ENCODE data around the gene CLSTN3.

CLSTN3 gene

DNA sequence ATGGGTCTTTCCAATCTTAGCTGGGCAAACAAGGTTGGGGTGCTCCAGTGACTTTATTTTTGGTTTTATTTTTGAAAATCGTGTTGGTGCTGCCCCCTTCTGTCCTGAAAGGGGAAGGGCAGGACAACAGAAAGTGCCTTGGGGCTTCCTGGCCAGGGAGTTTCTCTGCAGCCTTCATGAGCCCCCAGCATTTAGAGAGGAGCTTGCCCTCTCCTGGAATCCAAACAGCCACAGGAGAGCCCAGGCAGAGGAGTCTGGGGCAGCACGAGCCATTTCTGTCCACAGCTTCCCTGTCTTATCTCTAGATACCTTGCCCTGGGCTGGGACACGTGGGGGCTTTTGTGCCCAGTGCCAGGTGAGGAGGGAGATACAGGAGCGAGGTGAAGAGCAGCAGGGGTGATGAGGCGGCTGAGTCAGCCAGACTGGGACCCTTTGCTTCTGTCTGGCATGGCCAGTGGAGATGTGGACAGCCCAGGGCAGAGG, 16.7 kb upstream of the CLSTN3 start:
- no peak overlapping the region for H3K27ac ChIP-seq (ENCODE audit: low read depth in 2 of 2, low read length in 2 of 2)
- no peak overlapping the region for H3K9ac ChIP-seq (ENCODE audit: low read depth in 1 of 2, low read length in 2 of 2)
- H3K9me3 ChIP-seq (ENCODE audit: control insufficient read depth in 2 of 2, low read length in 2 of 2), result no peaks in the 10 kb centered on the region

DNA sequence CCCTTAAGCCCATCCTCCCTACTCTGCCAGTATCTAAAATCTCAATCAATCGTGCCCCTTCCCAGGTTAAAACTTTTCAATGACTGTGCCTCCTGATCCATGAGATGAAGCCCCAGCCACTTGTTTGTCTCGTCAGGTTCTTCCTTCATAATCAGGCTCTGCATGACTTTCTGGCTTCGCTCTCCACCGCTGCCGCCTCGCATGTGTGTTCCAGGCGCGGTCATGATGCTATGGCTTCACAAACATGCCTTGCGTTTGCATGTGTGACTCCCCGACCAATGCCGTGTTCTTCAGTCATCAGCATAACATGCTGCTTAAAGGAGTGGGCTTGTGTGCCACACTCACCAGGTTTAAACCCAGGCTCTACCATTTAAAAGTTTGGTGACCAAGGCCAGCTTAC, 16.2 kb upstream of the CLSTN3 start:
- Histone ChIP-seq H3K36me3 (ENCODE audit: control insufficient read depth in 2 of 2, insufficient read depth in 2 of 2, low read length in 2 of 2) (peaks cover 0 to 4% of the 10 kb centered on the region in 2 donors), H3K27me3 (ENCODE audit: control insufficient read depth in 2 of 2, insufficient read depth in 2 of 2, low read length in 2 of 2) (no peaks in the 10 kb centered on the region), H3K9ac (ENCODE audit: low read depth in 1 of 2, low read length in 2 of 2) (no peak overlapping the region), H3K9me3 (ENCODE audit: control insufficient read depth in 2 of 2, low read length in 2 of 2) (no peaks in the 10 kb centered on the region), H3K4me1 (ENCODE audit: control insufficient read depth in 2 of 2, insufficient read depth in 2 of 2, low read length in 2 of 2) (peaks cover 6% of the 10 kb centered on the region in 2 donors), H3K4me3 (ENCODE audit: low read length in 2 of 2) (no peak overlapping the region), H3K27ac (ENCODE audit: low read depth in 2 of 2, low read length in 2 of 2) (no peak overlapping the region)

More for the DNA sequence above, 16.7 kb upstream of the CLSTN3 start:
- Histone ChIP-seq H3K4me3 (ENCODE audit: low read length in 2 of 2) (no peak overlapping the region), H3K4me1 (ENCODE audit: control insufficient read depth in 2 of 2, insufficient read depth in 2 of 2, low read length in 2 of 2) (peaks cover 6 to 8% of the 10 kb centered on the region in 2 donors), H3K27me3 (ENCODE audit: control insufficient read depth in 2 of 2, insufficient read depth in 2 of 2, low read length in 2 of 2) (no peaks in the 10 kb centered on the region), H3K36me3 (ENCODE audit: control insufficient read depth in 2 of 2, insufficient read depth in 2 of 2, low read length in 2 of 2) (peaks cover 0 to 4% of the 10 kb centered on the region in 2 donors)

DNA sequence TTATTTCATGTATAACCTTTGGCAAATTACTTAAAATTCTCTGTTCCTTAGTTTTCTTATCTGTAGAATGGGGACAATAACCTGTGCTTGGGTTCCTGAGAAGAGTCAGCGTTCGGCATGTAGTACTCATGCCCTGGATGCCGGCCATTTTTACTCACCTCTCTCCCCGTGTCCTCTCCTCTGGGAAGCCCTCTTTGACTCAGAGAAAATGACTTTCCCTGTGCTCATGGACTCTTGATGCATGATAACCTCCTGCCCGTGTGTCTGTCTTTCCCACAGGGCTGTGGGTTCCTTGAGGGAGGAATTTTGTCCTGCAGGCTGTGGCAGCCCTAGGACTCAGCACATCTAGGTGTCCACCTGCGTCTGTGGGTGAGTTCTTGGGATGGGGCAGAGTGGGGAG, 15.3 kb upstream of the CLSTN3 start:
- H3K9me3 ChIP-seq (ENCODE audit: control insufficient read depth in 2 of 2, low read length in 2 of 2), result no peaks in the 10 kb centered on the region
- no peak overlapping the region for H3K4me3 ChIP-seq (ENCODE audit: low read length in 2 of 2)
- no peaks in the 10 kb centered on the region for H3K4me1 ChIP-seq (ENCODE audit: control insufficient read depth in 2 of 2, insufficient read depth in 2 of 2, low read length in 2 of 2)
- H3K27me3 ChIP-seq (ENCODE audit: control insufficient read depth in 2 of 2, insufficient read depth in 2 of 2, low read length in 2 of 2), result no peaks in the 10 kb centered on the region
- no peak overlapping the region for H3K27ac ChIP-seq (ENCODE audit: low read depth in 2 of 2, low read length in 2 of 2)
- no peak overlapping the region for H3K9ac ChIP-seq (ENCODE audit: low read depth in 1 of 2, low read length in 2 of 2)
- H3K36me3 ChIP-seq (ENCODE audit: control insufficient read depth in 2 of 2, insufficient read depth in 2 of 2, low read length in 2 of 2), result peaks cover 0 to 4% of the 10 kb centered on the region in 2 donors

DNA sequence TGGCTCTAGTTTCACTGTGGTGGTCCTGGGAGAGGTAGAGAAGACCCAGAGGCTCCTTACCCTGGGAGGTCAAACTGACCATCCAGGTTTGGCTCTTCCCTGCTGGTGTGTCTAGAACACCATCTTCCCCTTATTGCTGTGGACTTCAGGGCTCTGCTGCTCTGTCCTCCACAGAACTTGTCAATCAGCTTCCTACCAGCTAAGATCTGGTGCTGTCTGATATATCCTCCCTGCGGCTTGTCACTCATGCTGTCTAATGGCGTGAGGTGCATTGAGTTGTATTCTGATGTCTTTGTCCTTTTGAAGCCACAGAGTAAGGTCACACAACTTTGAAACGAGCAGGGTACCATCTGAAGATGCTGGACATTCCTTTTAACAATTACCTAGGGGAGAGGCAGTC, 14.0 kb upstream of the CLSTN3 start:
- H3K4me1 ChIP-seq (ENCODE audit: control insufficient read depth in 2 of 2, insufficient read depth in 2 of 2, low read length in 2 of 2), result no peaks in the 10 kb centered on the region
- H3K9ac ChIP-seq (ENCODE audit: low read depth in 1 of 2, low read length in 2 of 2), result no peak overlapping the region
- H3K9me3 ChIP-seq (ENCODE audit: control insufficient read depth in 2 of 2, low read length in 2 of 2), result no peaks in the 10 kb centered on the region
- H3K36me3 ChIP-seq (ENCODE audit: control insufficient read depth in 2 of 2, insufficient read depth in 2 of 2, low read length in 2 of 2), result peaks cover 0 to 4% of the 10 kb centered on the region in 2 donors
- no peak overlapping the region for H3K4me3 ChIP-seq (ENCODE audit: low read length in 2 of 2)
- H3K27me3 ChIP-seq (ENCODE audit: control insufficient read depth in 2 of 2, insufficient read depth in 2 of 2, low read length in 2 of 2), result no peaks in the 10 kb centered on the region
- no peak overlapping the region for H3K27ac ChIP-seq (ENCODE audit: low read depth in 2 of 2, low read length in 2 of 2)

DNA sequence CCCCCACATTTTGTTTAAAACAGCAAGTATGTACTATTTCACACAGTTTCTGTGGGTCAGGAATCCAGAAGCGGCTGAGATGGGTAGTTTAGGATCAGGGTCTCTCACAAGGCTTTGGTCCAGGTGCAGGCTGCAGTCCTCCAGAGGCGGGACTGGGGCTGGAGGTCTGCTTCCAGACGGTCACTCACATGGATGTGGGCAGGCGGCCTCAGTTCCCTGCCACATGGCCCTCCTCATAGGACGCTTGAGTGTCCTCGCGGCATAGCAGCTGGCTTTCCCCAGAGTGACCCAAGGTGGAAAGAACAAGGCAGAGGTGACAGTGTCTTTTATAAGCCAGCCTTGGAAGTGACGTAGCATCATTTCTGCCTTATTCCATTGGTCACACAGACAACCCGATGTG, 13.3 kb upstream of the CLSTN3 start:
- no peaks in the 10 kb centered on the region for H3K27me3 ChIP-seq (ENCODE audit: control insufficient read depth in 2 of 2, insufficient read depth in 2 of 2, low read length in 2 of 2)
- no peak overlapping the region for H3K27ac ChIP-seq (ENCODE audit: low read depth in 2 of 2, low read length in 2 of 2)
- peaks cover 0 to under 1% of the 10 kb centered on the region in 2 donors for H3K4me1 ChIP-seq (ENCODE audit: control insufficient read depth in 2 of 2, insufficient read depth in 2 of 2, low read length in 2 of 2)
- H3K36me3 ChIP-seq (ENCODE audit: control insufficient read depth in 2 of 2, insufficient read depth in 2 of 2, low read length in 2 of 2), result peaks cover 0 to 4% of the 10 kb centered on the region in 2 donors
- H3K9me3 ChIP-seq (ENCODE audit: control insufficient read depth in 2 of 2, low read length in 2 of 2), result no peaks in the 10 kb centered on the region
- no peak overlapping the region for H3K4me3 ChIP-seq (ENCODE audit: low read length in 2 of 2)
- H3K9ac ChIP-seq (ENCODE audit: low read depth in 1 of 2, low read length in 2 of 2), result no peak overlapping the region

DNA sequence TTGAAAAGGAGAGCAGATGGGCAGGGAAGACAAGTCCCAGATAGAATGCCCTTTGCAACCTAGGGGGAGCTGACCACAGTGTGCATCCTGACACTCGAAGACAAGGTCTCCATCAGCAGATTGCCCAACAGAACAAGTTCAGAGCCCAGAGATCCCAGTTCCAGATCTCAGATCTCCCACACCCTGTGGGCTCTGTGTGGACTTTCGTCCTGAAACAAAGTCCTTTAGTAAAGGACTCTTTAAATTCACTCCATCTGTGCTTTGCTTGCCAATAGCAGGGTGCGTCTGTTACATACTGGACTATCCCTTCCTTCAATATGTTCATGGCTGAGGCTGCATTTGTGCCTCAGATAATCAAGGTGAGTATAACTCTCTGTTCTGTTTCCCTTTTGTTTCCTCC, 12.5 kb upstream of the CLSTN3 start:
- no peak overlapping the region for H3K4me3 ChIP-seq (ENCODE audit: low read length in 2 of 2)
- no peaks in the 10 kb centered on the region for H3K27me3 ChIP-seq (ENCODE audit: control insufficient read depth in 2 of 2, insufficient read depth in 2 of 2, low read length in 2 of 2)
- no peaks in the 10 kb centered on the region for H3K9me3 ChIP-seq (ENCODE audit: control insufficient read depth in 2 of 2, low read length in 2 of 2)
- H3K27ac ChIP-seq (ENCODE audit: low read depth in 2 of 2, low read length in 2 of 2), result no peak overlapping the region
- peaks cover 0 to 4% of the 10 kb centered on the region in 2 donors for H3K36me3 ChIP-seq (ENCODE audit: control insufficient read depth in 2 of 2, insufficient read depth in 2 of 2, low read length in 2 of 2)
- no peak overlapping the region for H3K9ac ChIP-seq (ENCODE audit: low read depth in 1 of 2, low read length in 2 of 2)
- H3K4me1 ChIP-seq (ENCODE audit: control insufficient read depth in 2 of 2, insufficient read depth in 2 of 2, low read length in 2 of 2), result peaks cover 0 to 2% of the 10 kb centered on the region in 2 donors

DNA sequence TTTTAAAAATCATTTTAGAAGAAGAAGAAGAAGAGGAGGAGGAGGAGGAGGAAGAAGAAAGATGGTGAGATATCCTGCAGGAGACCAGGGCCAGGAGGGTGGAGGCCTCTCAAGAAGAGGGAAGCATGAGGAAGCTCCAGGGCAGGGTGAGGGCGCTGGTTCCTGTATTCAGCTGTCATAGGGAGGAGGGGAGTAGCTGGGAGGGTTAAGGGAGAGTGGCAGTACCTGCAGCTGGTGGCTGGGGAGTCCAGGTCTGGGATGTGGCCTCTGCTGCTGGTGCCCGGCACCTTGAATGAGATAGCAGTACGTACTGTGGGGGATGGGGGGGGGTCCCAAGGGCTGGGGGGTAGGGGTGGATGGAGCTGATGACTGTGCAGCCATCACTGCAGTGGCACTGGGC, 11.3 kb upstream of the CLSTN3 start:
- Histone ChIP-seq H3K4me1 (ENCODE audit: control insufficient read depth in 2 of 2, insufficient read depth in 2 of 2, low read length in 2 of 2) (peaks cover 0 to 2% of the 10 kb centered on the region in 2 donors), H3K27ac (ENCODE audit: low read depth in 2 of 2, low read length in 2 of 2) (no peak overlapping the region), H3K9me3 (ENCODE audit: control insufficient read depth in 2 of 2, low read length in 2 of 2) (no peaks in the 10 kb centered on the region), H3K27me3 (ENCODE audit: control insufficient read depth in 2 of 2, insufficient read depth in 2 of 2, low read length in 2 of 2) (no peaks in the 10 kb centered on the region), H3K9ac (ENCODE audit: low read depth in 1 of 2, low read length in 2 of 2) (no peak overlapping the region), H3K4me3 (ENCODE audit: low read length in 2 of 2) (no peak overlapping the region), H3K36me3 (ENCODE audit: control insufficient read depth in 2 of 2, insufficient read depth in 2 of 2, low read length in 2 of 2) (peaks cover 0 to 4% of the 10 kb centered on the region in 2 donors)

DNA sequence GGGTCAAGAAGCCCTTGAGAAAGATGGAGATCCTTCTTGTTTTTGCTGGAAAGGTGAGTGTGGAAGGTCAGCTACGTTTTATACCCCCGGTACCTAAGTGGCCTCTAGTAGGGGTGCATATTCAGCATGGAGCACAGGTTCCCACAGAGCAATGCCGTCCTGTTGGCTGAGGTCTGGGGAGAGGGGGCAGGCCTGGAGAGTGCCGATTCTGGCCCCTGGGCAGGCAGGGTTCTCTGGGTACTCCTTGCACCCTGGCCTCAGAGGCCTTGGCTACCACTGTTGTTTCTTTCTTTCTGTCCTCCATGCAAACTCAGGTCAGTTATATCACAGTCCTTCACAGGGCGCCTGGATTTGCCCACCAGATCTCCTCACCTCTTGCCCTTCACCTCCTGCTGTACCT, 10.0 kb upstream of the CLSTN3 start:
- H3K36me3 ChIP-seq (ENCODE audit: control insufficient read depth in 2 of 2, insufficient read depth in 2 of 2, low read length in 2 of 2), result peaks cover 0 to 4% of the 10 kb centered on the region in 2 donors
- no peak overlapping the region for H3K9ac ChIP-seq (ENCODE audit: low read depth in 1 of 2, low read length in 2 of 2)
- no peak overlapping the region for H3K27ac ChIP-seq (ENCODE audit: low read depth in 2 of 2, low read length in 2 of 2)
- H3K27me3 ChIP-seq (ENCODE audit: control insufficient read depth in 2 of 2, insufficient read depth in 2 of 2, low read length in 2 of 2), result no peaks in the 10 kb centered on the region
- H3K9me3 ChIP-seq (ENCODE audit: control insufficient read depth in 2 of 2, low read length in 2 of 2), result no peaks in the 10 kb centered on the region
- H3K4me1 ChIP-seq (ENCODE audit: control insufficient read depth in 2 of 2, insufficient read depth in 2 of 2, low read length in 2 of 2), result peaks cover 0 to 2% of the 10 kb centered on the region in 2 donors
- no peak overlapping the region for H3K4me3 ChIP-seq (ENCODE audit: low read length in 2 of 2)

DNA sequence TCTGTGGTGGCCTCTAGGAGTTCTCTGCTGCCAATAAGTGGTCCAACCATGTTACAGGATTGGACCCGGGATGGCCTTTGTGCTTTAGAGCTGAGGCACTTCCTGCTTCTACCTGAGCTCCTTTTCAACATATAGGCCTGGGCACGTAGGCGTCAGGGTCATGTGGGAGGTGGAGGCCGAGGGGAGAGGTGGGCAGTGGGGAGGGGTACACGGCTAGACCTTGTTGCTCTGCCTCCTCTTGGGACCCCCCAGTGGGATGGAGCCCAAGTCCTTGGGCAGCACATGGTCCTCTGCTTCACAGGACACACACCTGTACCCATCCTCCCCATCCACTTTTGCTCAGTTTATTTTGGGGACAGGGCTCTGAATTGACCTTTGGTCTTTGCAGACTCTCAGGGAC, 8.8 kb upstream of the CLSTN3 start:
- H3K9me3 ChIP-seq (ENCODE audit: control insufficient read depth in 2 of 2, low read length in 2 of 2), result no peaks in the 10 kb centered on the region
- H3K27ac ChIP-seq (ENCODE audit: low read depth in 2 of 2, low read length in 2 of 2), result no peak overlapping the region
- peaks cover 0 to 2% of the 10 kb centered on the region in 2 donors for H3K4me1 ChIP-seq (ENCODE audit: control insufficient read depth in 2 of 2, insufficient read depth in 2 of 2, low read length in 2 of 2)
- H3K27me3 ChIP-seq (ENCODE audit: control insufficient read depth in 2 of 2, insufficient read depth in 2 of 2, low read length in 2 of 2), result no peaks in the 10 kb centered on the region
- peaks cover 0 to 2% of the 10 kb centered on the region in 2 donors for H3K36me3 ChIP-seq (ENCODE audit: control insufficient read depth in 2 of 2, insufficient read depth in 2 of 2, low read length in 2 of 2)
- H3K9ac ChIP-seq (ENCODE audit: low read depth in 1 of 2, low read length in 2 of 2), result no peak overlapping the region
- H3K4me3 ChIP-seq (ENCODE audit: low read length in 2 of 2), result no peak overlapping the region

DNA sequence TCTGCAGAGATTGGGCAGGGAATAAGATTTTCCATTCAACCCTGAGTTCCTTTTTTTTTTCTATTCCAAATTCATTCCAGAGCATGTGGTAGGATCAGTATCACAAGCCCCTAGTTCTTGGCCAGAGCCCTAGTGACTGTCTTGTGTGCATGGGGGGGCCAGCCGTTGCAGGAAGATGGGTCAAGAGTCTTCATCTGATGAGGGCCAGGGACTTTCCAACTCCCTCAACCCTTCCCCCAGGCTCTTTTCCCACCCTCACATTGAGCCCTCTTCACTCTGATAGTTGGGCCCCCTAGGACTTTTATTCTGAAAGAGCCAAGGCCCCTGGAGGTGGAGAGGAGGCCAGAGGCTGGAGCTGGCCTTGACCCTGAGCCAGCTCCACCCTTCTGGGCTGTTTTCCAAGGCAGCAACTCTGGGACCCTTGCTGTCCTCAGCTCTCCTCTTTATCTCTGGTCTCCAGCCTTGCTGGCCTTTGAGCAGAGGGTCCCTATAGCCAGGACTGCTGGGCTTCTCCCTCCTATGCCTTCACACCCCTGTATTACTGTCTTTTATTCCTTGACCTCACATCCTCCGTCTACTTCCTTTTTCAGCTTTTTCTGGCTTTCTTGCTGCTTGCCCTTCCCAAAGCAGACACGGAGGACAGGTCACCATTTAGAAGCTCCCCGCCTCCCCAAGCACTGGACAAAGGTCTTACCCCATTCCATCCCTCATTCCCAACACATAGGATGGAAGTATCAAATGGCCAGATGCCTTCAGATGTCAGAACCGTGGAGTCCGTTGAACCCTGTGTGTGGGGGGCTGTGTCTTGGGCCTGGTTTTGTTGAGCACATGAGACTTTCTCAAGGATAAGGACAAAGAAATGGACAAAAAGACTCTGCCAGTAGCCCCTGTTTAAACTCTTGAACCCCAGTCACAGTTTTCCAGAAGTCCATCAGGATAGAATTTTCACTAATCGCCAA, 7.1 kb upstream of the CLSTN3 start:
- Histone ChIP-seq H3K27ac (ENCODE audit: low read depth in 2 of 2, low read length in 2 of 2) (peak overlapping the region in 1 of 2 donors; percentile 7), H3K36me3 (ENCODE audit: control insufficient read depth in 2 of 2, insufficient read depth in 2 of 2, low read length in 2 of 2) (no peaks in the 10 kb centered on the region), H3K27me3 (ENCODE audit: control insufficient read depth in 2 of 2, insufficient read depth in 2 of 2, low read length in 2 of 2) (no peaks in the 10 kb centered on the region), H3K9ac (ENCODE audit: low read depth in 1 of 2, low read length in 2 of 2) (no peak overlapping the region), H3K4me1 (ENCODE audit: control insufficient read depth in 2 of 2, insufficient read depth in 2 of 2, low read length in 2 of 2) (peaks cover 2% of the 10 kb centered on the region in 2 donors), H3K9me3 (ENCODE audit: control insufficient read depth in 2 of 2, low read length in 2 of 2) (no peaks in the 10 kb centered on the region), H3K4me3 (ENCODE audit: low read length in 2 of 2) (no peak overlapping the region)
